ENCODE results near the gene LAMB3.

The LAMB3 gene

GRCh38 chr1:209622841-209623829 lies 29.1 kb downstream of the LAMB3 start:
- no peak overlapping the region for H3K4me2 ChIP-seq
- no peaks in the 10 kb centered on the region for H3K79me2 ChIP-seq (ENCODE audit: insufficient read depth, low read depth)
- no peak overlapping the region for H3K9ac ChIP-seq
- no peaks in the 10 kb centered on the region for H3K4me1 ChIP-seq (ENCODE audit: low read depth, poor library complexity, severe bottlenecking)
- no peak overlapping the region for H3K4me3 ChIP-seq (IDR thresholded peaks at IDR 0.05; ENCODE audit: insufficient read depth, low read depth, low read length)
- H3K27me3 ChIP-seq (ENCODE audit: insufficient read depth, low read depth): no peaks in the 10 kb centered on the region
- H2AFZ ChIP-seq (ENCODE audit: low read depth): no peak overlapping the region
- no peaks in the 10 kb centered on the region for H3K36me3 ChIP-seq (ENCODE audit: insufficient read depth)
- H3K27ac ChIP-seq: no peak overlapping the region
- TF ChIP-seq CTCF (conservative IDR thresholded peaks at IDR 0.05; ENCODE audit: low read depth, low read length): no peak
- H4K20me1 ChIP-seq (ENCODE audit: insufficient read depth): no peaks in the 10 kb centered on the region

DNA sequence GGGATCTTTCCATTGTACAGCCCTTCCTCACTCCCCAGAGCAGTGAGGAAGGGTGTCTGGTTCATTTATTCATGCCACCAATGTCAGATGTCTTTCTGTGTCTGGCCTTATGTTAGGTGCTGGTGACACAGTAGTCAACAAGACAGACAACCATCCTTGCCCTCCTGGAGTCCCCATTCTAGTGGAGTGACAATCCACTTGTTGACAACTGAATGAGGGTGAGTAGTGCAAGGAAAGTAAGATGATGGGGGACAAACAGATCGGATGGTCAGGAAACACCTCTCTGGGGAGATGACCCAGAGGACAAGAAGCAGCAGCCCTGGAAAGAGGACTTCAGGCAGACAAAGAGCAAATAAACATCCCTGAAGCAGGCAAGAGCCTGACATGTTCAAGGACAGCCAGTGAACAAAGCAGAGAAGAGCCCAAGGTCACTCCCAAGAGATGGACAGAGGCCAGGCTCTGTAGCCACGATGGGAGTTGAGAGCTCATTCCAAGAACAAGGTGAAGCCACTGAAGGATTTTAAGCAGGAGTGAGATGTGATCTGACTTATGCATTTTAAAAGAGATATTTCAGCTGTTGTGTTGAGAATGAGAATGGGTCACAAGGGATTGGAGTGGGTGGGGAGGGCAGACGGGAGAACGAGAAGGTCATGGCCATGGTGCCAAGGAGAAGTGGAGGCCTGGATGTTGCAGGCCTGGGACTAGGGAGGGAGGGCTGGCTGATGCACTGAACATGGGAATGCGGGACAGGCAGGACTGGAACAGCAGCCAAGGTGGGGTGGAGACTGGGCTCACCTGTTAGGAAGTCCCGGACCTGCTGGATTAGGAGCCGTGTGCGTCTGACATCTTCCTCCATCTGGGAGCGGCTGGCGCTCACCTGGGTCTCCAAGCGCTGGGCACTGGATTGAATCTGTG lies 30.2 kb downstream of the LAMB3 start:
- no peaks in the 10 kb centered on the region for H3K79me2 ChIP-seq (ENCODE audit: insufficient read depth, low read depth)
- H3K27ac ChIP-seq: no peak overlapping the region
- H2AFZ ChIP-seq (ENCODE audit: low read depth): no peak overlapping the region
- no peak overlapping the region for H3K9ac ChIP-seq
- no peaks in the 10 kb centered on the region for H3K4me1 ChIP-seq (ENCODE audit: low read depth, poor library complexity, severe bottlenecking)
- no peak for TF ChIP-seq CTCF (conservative IDR thresholded peaks at IDR 0.05; ENCODE audit: low read depth, low read length)
- H3K36me3 ChIP-seq (ENCODE audit: insufficient read depth): no peaks in the 10 kb centered on the region
- H3K4me2 ChIP-seq: no peak overlapping the region
- H4K20me1 ChIP-seq (ENCODE audit: insufficient read depth): no peaks in the 10 kb centered on the region
- H3K27me3 ChIP-seq (ENCODE audit: insufficient read depth, low read depth): no peaks in the 10 kb centered on the region
- no peak overlapping the region for H3K4me3 ChIP-seq (IDR thresholded peaks at IDR 0.05; ENCODE audit: insufficient read depth, low read depth, low read length)

DNA sequence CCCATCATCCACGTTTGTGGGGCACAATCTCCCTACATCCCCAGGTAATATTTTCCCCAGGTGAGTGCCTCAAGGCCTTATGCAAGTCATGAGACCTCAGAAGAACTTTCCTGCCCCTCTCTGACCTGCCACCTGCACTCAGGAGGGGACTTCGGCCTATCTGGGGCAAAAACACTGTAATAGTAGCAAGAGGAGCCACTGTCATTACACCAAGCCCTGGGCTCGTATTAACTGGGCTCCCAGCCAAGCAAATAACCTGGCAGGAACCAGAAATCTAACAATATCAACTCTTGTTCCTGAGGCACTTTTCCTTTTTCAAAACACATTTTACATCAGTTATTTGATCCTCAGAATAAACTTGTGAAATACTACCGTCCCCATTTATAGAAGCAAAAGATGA lies 30.9 kb downstream of the LAMB3 start:
- TF ChIP-seq CTCF (conservative IDR thresholded peaks at IDR 0.05; ENCODE audit: low read depth, low read length): no peak
- Histone ChIP-seq H2AFZ (ENCODE audit: low read depth) (no peak overlapping the region), H3K27me3 (ENCODE audit: insufficient read depth, low read depth) (no peaks in the 10 kb centered on the region), H3K36me3 (ENCODE audit: insufficient read depth) (no peaks in the 10 kb centered on the region), H3K4me3 (IDR thresholded peaks at IDR 0.05; ENCODE audit: insufficient read depth, low read depth, low read length) (no peak overlapping the region), H3K4me2 (no peak overlapping the region), H3K79me2 (ENCODE audit: insufficient read depth, low read depth) (no peaks in the 10 kb centered on the region), H3K27ac (no peak overlapping the region), H4K20me1 (ENCODE audit: insufficient read depth) (no peaks in the 10 kb centered on the region), H3K4me1 (ENCODE audit: low read depth, poor library complexity, severe bottlenecking) (no peaks in the 10 kb centered on the region), H3K9ac (no peak overlapping the region)

DNA sequence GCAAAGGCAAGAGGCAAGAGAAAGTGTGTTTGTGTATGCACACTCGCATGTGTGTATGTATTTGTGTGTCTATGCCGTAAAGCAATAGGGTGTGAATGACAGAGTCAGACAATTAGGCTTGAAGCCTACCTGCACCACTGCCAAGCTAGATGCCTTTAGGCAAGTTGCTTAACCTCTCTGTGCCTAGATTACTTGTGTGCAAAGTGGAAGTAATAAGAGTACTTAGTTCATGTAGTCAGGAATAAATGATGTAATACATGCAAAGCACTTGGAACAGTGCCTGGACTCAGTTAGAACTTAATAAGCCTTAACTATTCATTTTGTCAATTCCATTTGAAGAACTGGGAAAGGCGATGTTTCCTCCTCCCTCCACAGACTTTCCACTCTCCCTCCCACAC lies 31.7 kb downstream of the LAMB3 start:
- no peak overlapping the region for H3K27ac ChIP-seq
- TF ChIP-seq CTCF (conservative IDR thresholded peaks at IDR 0.05; ENCODE audit: low read depth, low read length): no peak
- H3K27me3 ChIP-seq (ENCODE audit: insufficient read depth, low read depth): no peaks in the 10 kb centered on the region
- H3K4me3 ChIP-seq (IDR thresholded peaks at IDR 0.05; ENCODE audit: insufficient read depth, low read depth, low read length): no peak overlapping the region
- H2AFZ ChIP-seq (ENCODE audit: low read depth): no peak overlapping the region
- no peaks in the 10 kb centered on the region for H3K36me3 ChIP-seq (ENCODE audit: insufficient read depth)
- H3K9ac ChIP-seq: no peak overlapping the region
- H4K20me1 ChIP-seq (ENCODE audit: insufficient read depth): no peaks in the 10 kb centered on the region
- no peak overlapping the region for H3K4me2 ChIP-seq
- no peaks in the 10 kb centered on the region for H3K4me1 ChIP-seq (ENCODE audit: low read depth, poor library complexity, severe bottlenecking)
- H3K79me2 ChIP-seq (ENCODE audit: insufficient read depth, low read depth): no peaks in the 10 kb centered on the region
